ENCODE results near the gene MRM2.

The MRM2 gene

DNA sequence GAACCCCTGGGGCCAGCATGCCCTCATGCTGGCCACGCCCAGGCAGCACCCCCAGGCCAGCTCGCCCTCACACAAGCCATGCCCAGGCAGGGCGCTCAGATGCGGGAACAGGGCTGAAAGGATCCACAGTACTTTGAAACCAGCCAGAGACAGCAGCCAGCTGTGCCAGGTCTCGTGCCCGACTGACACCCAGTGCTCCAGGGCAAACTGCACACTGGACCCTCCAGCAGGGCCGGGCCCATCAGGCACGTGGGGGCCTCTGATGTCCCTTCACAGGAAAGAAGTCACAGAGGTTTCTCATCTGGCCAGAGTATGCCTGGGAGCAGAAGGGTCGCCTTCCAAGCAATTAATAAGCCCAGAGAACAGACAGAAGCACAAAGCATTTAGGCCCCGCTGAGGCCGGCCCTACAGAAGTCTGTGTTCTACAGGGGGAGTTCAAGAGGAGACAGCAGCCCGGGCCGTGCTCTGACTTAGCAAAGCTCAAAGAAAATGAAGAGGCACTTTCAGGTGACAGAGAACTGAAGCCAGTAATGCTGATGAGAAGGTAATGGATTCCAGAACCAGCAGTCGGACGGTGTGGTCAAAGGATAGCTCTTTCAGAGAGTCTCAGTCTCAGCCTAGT is 30.6 kb downstream of the MRM2 start:
- Histone ChIP-seq H3K4me3 (no peak overlapping the region), H3K27ac (no peak overlapping the region)
- TF ChIP-seq, protein P1, sequence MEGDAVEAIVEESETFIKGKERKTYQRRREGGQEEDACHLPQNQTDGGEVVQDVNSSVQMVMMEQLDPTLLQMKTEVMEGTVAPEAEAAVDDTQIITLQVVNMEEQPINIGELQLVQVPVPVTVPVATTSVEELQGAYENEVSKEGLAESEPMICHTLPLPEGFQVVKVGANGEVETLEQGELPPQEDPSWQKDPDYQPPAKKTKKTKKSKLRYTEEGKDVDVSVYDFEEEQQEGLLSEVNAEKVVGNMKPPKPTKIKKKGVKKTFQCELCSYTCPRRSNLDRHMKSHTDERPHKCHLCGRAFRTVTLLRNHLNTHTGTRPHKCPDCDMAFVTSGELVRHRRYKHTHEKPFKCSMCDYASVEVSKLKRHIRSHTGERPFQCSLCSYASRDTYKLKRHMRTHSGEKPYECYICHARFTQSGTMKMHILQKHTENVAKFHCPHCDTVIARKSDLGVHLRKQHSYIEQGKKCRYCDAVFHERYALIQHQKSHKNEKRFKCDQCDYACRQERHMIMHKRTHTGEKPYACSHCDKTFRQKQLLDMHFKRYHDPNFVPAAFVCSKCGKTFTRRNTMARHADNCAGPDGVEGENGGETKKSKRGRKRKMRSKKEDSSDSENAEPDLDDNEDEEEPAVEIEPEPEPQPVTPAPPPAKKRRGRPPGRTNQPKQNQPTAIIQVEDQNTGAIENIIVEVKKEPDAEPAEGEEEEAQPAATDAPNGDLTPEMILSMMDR (IDR thresholded peaks at IDR 0.05), result no peak
- no peak for DNase-seq (ENCODE audit: low spot score)

DNA sequence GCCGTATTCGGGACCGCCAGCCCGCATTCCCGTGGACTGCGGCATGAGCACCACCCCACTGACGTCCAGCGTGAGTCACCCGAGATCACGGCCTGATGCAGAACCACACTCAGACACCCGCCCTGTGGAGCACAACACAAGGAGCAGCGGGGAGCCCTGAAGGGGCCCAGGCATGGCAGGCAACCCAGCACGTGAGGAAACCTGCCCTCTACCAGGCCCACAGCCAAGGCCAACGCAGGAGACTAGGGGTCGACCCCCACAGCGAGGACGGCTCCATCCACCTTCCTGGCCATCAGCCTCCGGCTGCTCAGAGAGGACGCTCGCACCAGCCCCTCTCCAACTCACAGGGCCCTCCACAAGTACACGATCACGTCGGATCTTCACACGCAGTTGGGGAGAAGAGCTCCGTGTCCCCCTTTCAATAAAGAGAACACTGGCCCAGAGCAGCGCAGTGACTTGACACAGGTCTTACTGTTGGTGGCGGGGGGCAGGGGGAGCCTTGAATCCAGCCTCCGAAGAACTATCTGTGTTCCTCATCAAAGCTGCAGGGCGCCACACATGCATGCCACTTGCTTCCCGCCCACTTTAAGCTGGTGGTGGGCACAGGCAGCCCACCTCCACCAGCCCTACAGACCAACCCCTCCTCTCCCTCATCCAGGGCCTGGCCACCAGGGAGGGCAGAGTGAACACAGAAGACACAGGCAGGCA is 31.3 kb downstream of the MRM2 start:
- Histone ChIP-seq H3K27ac (no peak overlapping the region), H3K4me3 (no peak overlapping the region)
- no peak for DNase-seq (ENCODE audit: low spot score)
- TF ChIP-seq, protein P1 (IDR thresholded peaks at IDR 0.05), result no peak

DNA sequence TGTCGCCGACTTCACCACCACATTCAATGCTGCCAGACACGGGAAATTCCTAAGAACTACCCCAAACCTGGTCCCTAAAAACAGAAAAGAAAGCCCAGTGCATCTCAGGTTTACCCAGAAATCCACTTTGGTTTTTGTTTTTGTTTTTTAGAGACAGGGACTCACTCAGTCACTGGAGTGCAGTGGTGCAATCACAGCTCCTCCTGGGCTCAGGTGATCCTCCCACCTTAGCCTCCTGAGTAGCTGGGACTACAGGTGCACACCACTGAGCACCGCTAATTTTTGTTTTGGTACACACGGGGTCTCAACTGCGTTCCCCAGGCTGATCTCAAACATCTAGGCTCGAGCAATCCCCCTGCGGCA is 32.1 kb downstream of the MRM2 start:
- Histone ChIP-seq H3K4me3 (no peak overlapping the region), H3K27ac (no peak overlapping the region)
- TF ChIP-seq, protein P1 (IDR thresholded peaks at IDR 0.05), result no peak
- no peak for DNase-seq (ENCODE audit: low spot score)

DNA sequence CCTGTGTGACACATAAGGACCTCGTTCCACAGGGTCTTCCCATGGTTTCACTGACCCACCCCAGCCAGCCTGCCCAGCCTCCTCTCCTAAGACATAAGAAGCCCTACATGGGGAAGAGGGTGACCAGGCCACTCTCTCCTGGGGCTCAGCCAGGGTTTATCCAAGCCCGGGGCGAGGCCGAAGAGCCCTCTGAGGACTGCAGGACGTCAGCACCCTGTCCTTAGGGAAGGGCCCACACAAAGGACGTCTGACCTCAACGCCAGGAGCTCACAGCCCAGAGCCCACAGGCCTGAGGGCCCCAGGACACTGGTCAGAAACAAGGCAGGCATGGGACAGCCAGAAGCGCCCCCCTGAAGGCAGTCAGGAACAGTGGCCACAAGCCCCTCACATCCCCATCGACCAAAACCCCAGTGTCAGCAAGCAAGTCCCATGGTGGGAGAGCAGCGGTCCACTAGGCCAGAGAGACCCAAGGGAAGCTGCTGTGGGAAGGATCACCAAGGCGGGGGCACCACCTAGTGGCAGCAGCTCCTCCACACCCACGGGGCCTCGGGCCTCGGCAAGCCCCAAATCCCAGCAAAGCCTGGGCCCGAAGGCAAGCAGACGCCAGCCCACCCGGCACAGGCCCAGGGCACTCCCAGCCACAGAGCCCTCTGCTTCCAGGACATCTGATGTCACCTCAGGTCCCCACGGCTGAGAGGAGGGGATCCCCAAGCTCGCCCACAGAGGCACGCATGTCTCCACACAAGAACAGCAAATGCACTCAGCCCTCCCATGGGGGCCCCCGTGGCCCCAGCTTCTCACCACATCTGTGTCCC is 32.7 kb downstream of the MRM2 start:
- Histone ChIP-seq H3K27ac (no peak overlapping the region), H3K4me3 (no peak overlapping the region)
- no peak for DNase-seq (ENCODE audit: low spot score)
- TF ChIP-seq, protein P1 (IDR thresholded peaks at IDR 0.05), result peak; percentile 34

DNA sequence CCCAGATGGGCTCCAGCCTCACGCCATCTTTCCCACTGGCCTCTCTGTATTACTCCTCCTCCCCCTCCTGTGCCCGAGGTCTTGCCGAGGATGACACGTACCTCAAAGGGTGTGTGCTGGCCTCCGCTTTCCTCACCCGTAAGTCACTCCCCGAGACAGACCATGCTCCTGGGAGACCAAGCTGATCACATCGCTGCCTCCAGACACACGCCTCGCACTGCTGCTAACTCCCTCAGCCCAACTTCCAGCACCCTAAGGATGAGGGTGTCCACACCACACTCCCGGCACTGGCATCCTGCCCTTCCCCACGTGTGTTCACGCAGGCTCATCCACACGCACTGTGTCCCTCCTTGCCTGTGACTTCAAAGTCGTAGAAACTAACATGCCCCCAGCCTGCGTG is 33.3 kb downstream of the MRM2 start:
- no peak for DNase-seq (ENCODE audit: low spot score)

DNA sequence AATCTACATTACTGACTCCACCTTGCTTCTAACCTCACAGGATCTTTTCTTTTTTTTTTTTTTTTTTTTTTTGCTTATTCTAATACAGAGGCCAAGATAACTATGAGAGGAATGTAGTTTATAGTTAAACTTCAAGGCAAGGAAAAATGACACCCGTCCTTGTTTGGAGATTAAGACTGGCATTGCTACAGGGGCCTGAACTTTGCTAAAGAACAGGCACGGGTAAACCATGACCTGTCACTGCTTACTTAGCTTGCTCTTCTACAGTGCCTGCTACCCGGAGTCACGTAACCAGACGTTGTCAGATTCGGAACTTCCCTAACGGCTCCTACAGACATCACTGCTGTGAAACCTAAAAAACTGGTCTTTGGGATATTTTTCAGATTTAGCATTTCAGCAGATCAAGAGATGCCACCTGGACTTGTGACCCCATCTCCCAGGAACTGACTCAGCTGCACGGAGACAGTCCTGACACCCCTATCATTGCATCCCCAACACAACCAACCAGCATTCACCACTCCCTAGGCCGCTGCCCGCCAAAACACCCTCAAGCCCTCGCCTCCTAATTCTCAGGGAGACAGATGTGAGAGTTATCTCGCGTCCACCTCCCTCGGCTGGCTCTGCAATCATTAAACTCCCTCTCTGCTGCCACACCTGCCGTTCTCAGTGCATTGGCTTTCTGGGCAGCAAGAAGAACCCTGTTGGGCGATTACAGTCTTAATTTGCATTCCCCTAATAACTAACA is 36.8 kb downstream of the MRM2 start:
- Histone ChIP-seq H3K4me3 (no peak overlapping the region), H3K27ac (no peak overlapping the region)
- TF ChIP-seq, protein P1 (IDR thresholded peaks at IDR 0.05), result no peak
- DNase-seq (ENCODE audit: low spot score), result no peak

More for the DNA sequence above, 33.3 kb downstream of the MRM2 start:
- no peak overlapping the region for H3K4me3 ChIP-seq
- no peak overlapping the region for H3K27ac ChIP-seq
- TF ChIP-seq, protein P1 (IDR thresholded peaks at IDR 0.05), result no peak

All from coronary artery (tissue), 2 donors.